HepG2 (cell line): Measurements from ENCODE around the gene HAX1. TPM values are rescaled to one million over a fixed set of nuclear protein-coding genes. Genes with fewer than 3 reads are reported as not detected.

ENCODE experiments used
- ATAC-seq: fragments of 200-7000 bp; cut with Tn5 transposase; 3 replicates; pipeline ENCODE4 v1.9.1; 2020; ENCODE audit warnings: mild to moderate bottlenecking, moderate library complexity
- BruUV-seq: library from RNA; stranded (reverse); fragments of 400-500 nt; replicated peaks from 2 replicates; lab custom pipeline; 2021; lab: Mats Ljungman, UMichigan
- CTCF ChIA-PET: fragments of 300-600 bp; formaldehyde crosslinking; extraction: SDS; loops from one replicate; lab custom pipeline; 2021; ENCODE audit warnings: low total read pairs, inconsistent platforms, low intra/inter-chr PET ratio; lab: Yijun Ruan, JAX
- POLR2A ChIA-PET: fragments of 350-600 bp; sonication (Branson Sonifier 250); formaldehyde crosslinking; loops from one replicate; lab custom pipeline; 2020; ENCODE audit warnings: antibody characterized with exemption, inconsistent platforms; lab: Yijun Ruan, JAX
- DNase-seq: peaks from one replicate; pipeline ENCODE4 v3.0.0-alpha.2; 2015; ENCODE audit warnings: low spot score
- FAIRE-seq: peaks from 3 replicates; lab custom pipeline; 2011; peaks lifted over from hg19 to GRCh38; lab: Jason Lieb, UNC
- H2AFZ ChIP-seq: one replicate; pipeline ENCODE4 v1.6.1; 2011; ENCODE audit warnings: low read length, inconsistent platforms
- H3K27ac ChIP-seq: fragments of 300-600 bp; 3 replicates; pipeline ENCODE4 v1.8.0; 2011; ENCODE audit warnings: mixed run types, mild to moderate bottlenecking, mixed read lengths, low read length, inconsistent platforms; ENCODE audit not compliant: insufficient read depth; ENCODE audit errors: extremely low read length
- H3K27me3 ChIP-seq, 2 experiments: fragments of 200-600 bp in 1 of 2; 2 replicates in 1 of 2; 3 replicates in 1 of 2; pipeline versions ENCODE4 v1.6.0 to v1.8.0; 2011; ENCODE audit warnings: low read length in 2 of 2, mild to moderate bottlenecking in 2 of 2, moderate library complexity in 2 of 2, inconsistent platforms in 1 of 2; ENCODE audit not compliant: insufficient read depth in 2 of 2, control insufficient read depth in 1 of 2
- H3K36me3 ChIP-seq, 2 experiments: fragments of 200-600 bp in 1 of 2; replicated peaks in 1 of 2; 2 replicates in 1 of 2; 3 replicates in 1 of 2; pipeline versions ENCODE4 v1.5.1 to v1.8.0; 2011; ENCODE audit warnings: low read length in 2 of 2, inconsistent platforms in 1 of 2; ENCODE audit not compliant: insufficient read depth in 2 of 2, control insufficient read depth in 1 of 2
- H3K4me1 ChIP-seq: 2 replicates; pipeline ENCODE4 v1.5.1; 2012; ENCODE audit warnings: low read length, inconsistent platforms; ENCODE audit not compliant: insufficient read depth
- H3K4me2 ChIP-seq: 2 replicates; pipeline ENCODE4 v1.6.0; 2011; ENCODE audit warnings: low read depth, low read length, inconsistent platforms
- H3K4me3 ChIP-seq, 3 experiments: fragments of 200-600 bp in 1 of 3; sonication (generic), shearing (Covaris generic) in 1 of 3; replicated peaks in 1 of 3; 2 replicates each; pipeline ENCODE4 v1.5.1; 2011 to 2016; ENCODE audit warnings: low read length in 3 of 3, inconsistent platforms in 2 of 3, low read depth in 2 of 3, mild to moderate bottlenecking in 2 of 3, control low read depth in 1 of 3, mixed read lengths in 1 of 3; ENCODE audit not compliant: insufficient read depth in 1 of 3
- H3K79me2 ChIP-seq: one replicate; pipeline ENCODE4 v1.6.1; 2011; ENCODE audit warnings: low read length, inconsistent platforms; ENCODE audit not compliant: insufficient read depth
- H3K9ac ChIP-seq: 2 replicates; pipeline ENCODE4 v1.6.0; 2011; ENCODE audit warnings: mild to moderate bottlenecking, low read depth, low read length, inconsistent platforms; ENCODE audit not compliant: insufficient read depth
- H3K9me3 ChIP-seq: 2 replicates; pipeline ENCODE4 v1.5.1; 2012; ENCODE audit warnings: mild to moderate bottlenecking, low read length
- H4K20me1 ChIP-seq: 2 replicates; pipeline ENCODE4 v1.6.0; 2011; ENCODE audit warnings: inconsistent platforms, mild to moderate bottlenecking, low read length, moderate library complexity; ENCODE audit not compliant: insufficient read depth
- HOXA9 ChIP-seq: sonication (generic); formaldehyde crosslinking; IDR thresholded peaks from 2 replicates; pipeline ENCODE4 v1.8.1; 2022; ENCODE audit warnings: missing genetic modification reagents, mild to moderate bottlenecking, moderate library complexity, borderline replicate concordance
- NRL ChIP-seq: sonication (generic); formaldehyde crosslinking; IDR thresholded peaks from 2 replicates; pipeline ENCODE4 v1.5.0; 2020; ENCODE audit warnings: missing genetic modification reagents, mild to moderate bottlenecking, moderate library complexity, borderline replicate concordance
- SOX6 ChIP-seq, 2 experiments: fragments of 450-650 bp in 1 of 2; sonication (generic) in 1 of 2; formaldehyde crosslinking in 1 of 2; IDR thresholded peaks; 2 replicates each; pipeline versions ENCODE4 v1.4.0 to v1.6.1; 2017 to 2020; ENCODE audit warnings: antibody characterized with exemption in 1 of 2, mild to moderate bottlenecking in 1 of 2, missing genetic modification reagents in 1 of 2
- TCF7 ChIP-seq: sonication (generic); IDR thresholded peaks from 2 replicates; pipeline ENCODE4 v1.6.1; 2016; ENCODE audit warnings: antibody characterized with exemption, low read depth
- ZNF251 ChIP-seq: sonication (generic); formaldehyde crosslinking; IDR thresholded peaks from 2 replicates; pipeline ENCODE4 v1.9.0; 2021; ENCODE audit warnings: mild to moderate bottlenecking, missing genetic modification reagents
- ZNF317 ChIP-seq: sonication (generic); formaldehyde crosslinking; IDR thresholded peaks from 2 replicates; pipeline ENCODE4 v1.5.0; 2020; ENCODE audit warnings: mild to moderate bottlenecking, missing genetic modification reagents
- ZNF484 ChIP-seq: sonication (generic); formaldehyde crosslinking; IDR thresholded peaks from 2 replicates; pipeline ENCODE4 v1.5.1; 2020; ENCODE audit warnings: mild to moderate bottlenecking, low read depth, missing genetic modification reagents, borderline replicate concordance
- ZSCAN21 ChIP-seq: sonication (generic); formaldehyde crosslinking; IDR thresholded peaks from 2 replicates; pipeline ENCODE4 v1.8.0; 2022; ENCODE audit warnings: mild to moderate bottlenecking, missing genetic modification reagents, moderate library complexity, borderline replicate concordance
- WGBS: methylation state at CpG from one replicate; pipeline ENCODE4 v1.1.6; 2017; ENCODE audit warnings: low lambda C conversion rate; 5-methylcytosine and 5-hydroxymethylcytosine counted together
- in situ Hi-C: cut with HindIII; loops from 2 replicates; pipeline ENCODE4 v1.10.0; 2017; ENCODE audit warnings: low pct_unique_long_range_greater_than_20kb; ENCODE audit not compliant: extremely low pct_ligation_motif_present
- intact Hi-C: fragments of 100-400 bp; cut with micrococcal nuclease; formaldehyde crosslinking; loops from one replicate; pipeline ENCODE4 v1.10.0; 2022; ENCODE audit not compliant: unreplicated experiment
- polyA plus RNA-seq, 8 experiments: library from polyadenylated mRNA; depleted of rRNA in 3 of 8; stranded (reverse) in 7 of 8; unstranded in 1 of 8; fragments of >200 nt; fragmentation: Illumina TruSeq in 4 of 8; extraction: Trizol in 4 of 8; gene quantifications; 2 replicates each; pipeline versions ENCODE4 v1.2.1 to v1.2.3, GENCODE V29; 2011 to 2016; ENCODE audit warnings: low read depth in 4 of 8, missing spikeins in 1 of 8, mixed read lengths in 1 of 8; ENCODE audit not compliant: insufficient read depth in 1 of 8
- total RNA-seq, 5 experiments: library from RNA; depleted of rRNA; stranded (reverse); fragments of >200 nt; fragmentation: Illumina TruSeq; extraction: Trizol; gene quantifications; 2 replicates each; pipeline ENCODE4 v1.2.3, GENCODE V29; 2016; ENCODE audit warnings: low read depth in 1 of 5
- TF ChIP-seq, protein P1 (sequence below): sonication (generic); formaldehyde crosslinking; IDR thresholded peaks from 2 replicates; pipeline ENCODE4 v1.5.1; 2020; ENCODE audit warnings: mild to moderate bottlenecking, missing genetic modification reagents
- TF ChIP-seq, protein P2 (sequence below): IDR thresholded peaks from 2 replicates; pipeline ENCODE4 v1.6.1; 2016

The HAX1 gene
- total and polyA plus RNA-seq, 2 of the 13 experiments (the other 11 are each of a cell fraction or from before 2014, with no cell fraction given): 89.2 to 128 TPM

- TF ChIP-seq ZNF251 (CRISPR knock-in tag) (no peak), ZNF317 (CRISPR knock-in tag) (peak; percentile 100)
- TF ChIP-seq, protein P1, sequence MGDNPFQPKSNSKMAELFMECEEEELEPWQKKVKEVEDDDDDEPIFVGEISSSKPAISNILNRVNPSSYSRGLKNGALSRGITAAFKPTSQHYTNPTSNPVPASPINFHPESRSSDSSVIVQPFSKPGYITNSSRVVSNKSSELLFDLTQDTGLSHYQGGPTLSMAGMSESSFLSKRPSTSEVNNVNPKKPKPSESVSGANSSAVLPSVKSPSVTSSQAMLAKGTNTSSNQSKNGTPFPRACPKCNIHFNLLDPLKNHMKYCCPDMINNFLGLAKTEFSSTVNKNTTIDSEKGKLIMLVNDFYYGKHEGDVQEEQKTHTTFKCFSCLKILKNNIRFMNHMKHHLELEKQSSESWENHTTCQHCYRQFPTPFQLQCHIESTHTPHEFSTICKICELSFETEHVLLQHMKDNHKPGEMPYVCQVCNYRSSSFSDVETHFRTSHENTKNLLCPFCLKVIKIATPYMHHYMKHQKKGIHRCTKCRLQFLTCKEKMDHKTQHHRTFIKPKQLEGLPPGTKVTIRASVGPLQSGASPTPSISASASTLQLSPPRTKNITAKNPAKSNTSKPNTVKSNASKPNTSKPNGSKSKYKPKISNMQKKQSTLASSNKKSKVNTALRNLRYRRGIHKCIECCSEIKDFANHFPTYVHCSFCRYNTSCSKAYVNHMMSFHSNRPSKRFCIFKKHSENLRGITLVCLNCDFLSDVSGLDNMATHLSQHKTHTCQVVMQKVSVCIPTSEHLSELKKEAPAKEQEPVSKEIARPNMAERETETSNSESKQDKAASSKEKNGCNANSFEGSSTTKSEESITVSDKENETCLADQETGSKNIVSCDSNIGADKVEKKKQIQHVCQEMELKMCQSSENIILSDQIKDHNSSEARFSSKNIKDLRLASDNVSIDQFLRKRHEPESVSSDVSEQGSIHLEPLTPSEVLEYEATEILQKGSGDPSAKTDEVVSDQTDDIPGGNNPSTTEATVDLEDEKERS: peak; percentile 98
- Histone ChIP-seq H3K36me3 (no peaks in the 10 kb centered on the region), H3K27ac (no peak overlapping the region), H3K9me3 (peaks cover 16% of the 10 kb centered on the region), H3K27me3 (0 out of 5 replicates have a peak, but pooled peaks cover 0 to 3% of the 10 kb centered on the region in 2 experiments), H3K4me1 (no peaks in the 10 kb centered on the region), H3K79me2 (no peaks in the 10 kb centered on the region), H3K4me2 (no peak overlapping the region), H3K9ac (no peak overlapping the region), H4K20me1 (no peaks in the 10 kb centered on the region), H2AFZ (no peak overlapping the region), H3K4me3 (no peak overlapping the region)
- ChIA-PET POLR2A (no interaction called here), CTCF (no interaction called here)
- WGBS: 26% methylated on average over 8 of the region's 8 CpGs
- ATAC-seq: no peak
- intact Hi-C loops (no loop called here), in situ Hi-C loops (no loop called here)
- no TSS peak for BruUV-seq
- no peak for DNase-seq
- FAIRE-seq: no peak
Observed at GRCh38 chr1:154295408-154296235, 23.2 kb downstream of the HAX1 start.

DNA sequence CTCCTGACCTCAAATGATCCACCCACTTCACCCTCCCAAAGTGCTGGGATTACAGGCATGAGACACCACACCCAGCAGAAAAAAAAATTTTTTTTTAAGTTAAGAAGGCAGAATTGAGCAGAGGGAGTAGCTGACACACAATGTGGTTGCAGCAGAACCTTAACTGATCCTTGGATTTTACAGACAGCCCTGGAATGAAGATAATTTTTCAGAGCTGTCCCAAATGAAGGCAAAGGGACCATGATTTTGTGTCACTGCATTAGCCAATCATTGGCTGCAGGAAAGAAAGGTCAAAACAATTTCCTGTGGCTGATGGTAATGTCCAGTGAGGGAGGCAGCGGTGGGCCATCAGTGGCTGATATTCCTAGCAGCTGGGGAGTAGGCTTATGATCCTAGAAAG, 29.2 kb downstream of the HAX1 start:
- FAIRE-seq (no peak), ATAC-seq (no peak), DNase-seq (no peak)
- H3K9ac ChIP-seq: no peak overlapping the region
- no peak overlapping the region for H3K4me3 ChIP-seq
- H3K79me2 ChIP-seq: no peaks in the 10 kb centered on the region
- intact Hi-C loops (no loop called here), in situ Hi-C loops (no loop called here)
- H2AFZ ChIP-seq: no peak overlapping the region
- ChIA-PET POLR2A (no interaction called here), CTCF (no interaction called here)
- no peaks in the 10 kb centered on the region for H3K4me1 ChIP-seq
- no TSS peak for BruUV-seq
- H3K27me3 ChIP-seq: no peaks in the 10 kb centered on the region
- no peaks in the 10 kb centered on the region for H3K9me3 ChIP-seq
- H3K27ac ChIP-seq: no peak overlapping the region
- TF ChIP-seq ZSCAN21 (CRISPR knock-in tag) (no peak), ZNF484 (CRISPR knock-in tag) (no peak), NRL (CRISPR knock-in tag) (no peak), HOXA9 (no peak), SOX6 (IDR thresholded peaks at IDR 0.05) (no peak), SOX6 (CRISPR knock-in tag; IDR thresholded peaks at IDR 0.05) (no peak), TCF7 (no peak)
- TF ChIP-seq, protein P2, sequence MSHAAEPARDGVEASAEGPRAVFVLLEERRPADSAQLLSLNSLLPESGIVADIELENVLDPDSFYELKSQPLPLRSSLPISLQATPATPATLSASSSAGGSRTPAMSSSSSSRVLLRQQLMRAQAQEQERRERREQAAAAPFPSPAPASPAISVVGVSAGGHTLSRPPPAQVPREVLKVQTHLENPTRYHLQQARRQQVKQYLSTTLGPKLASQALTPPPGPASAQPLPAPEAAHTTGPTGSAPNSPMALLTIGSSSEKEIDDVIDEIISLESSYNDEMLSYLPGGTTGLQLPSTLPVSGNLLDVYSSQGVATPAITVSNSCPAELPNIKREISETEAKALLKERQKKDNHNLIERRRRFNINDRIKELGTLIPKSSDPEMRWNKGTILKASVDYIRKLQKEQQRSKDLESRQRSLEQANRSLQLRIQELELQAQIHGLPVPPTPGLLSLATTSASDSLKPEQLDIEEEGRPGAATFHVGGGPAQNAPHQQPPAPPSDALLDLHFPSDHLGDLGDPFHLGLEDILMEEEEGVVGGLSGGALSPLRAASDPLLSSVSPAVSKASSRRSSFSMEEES (CRISPR knock-in tag): no peak
- H3K4me2 ChIP-seq: no peak overlapping the region
- H3K36me3 ChIP-seq: no peaks in the 10 kb centered on the region
- H4K20me1 ChIP-seq: no peaks in the 10 kb centered on the region
- WGBS: 63% methylated on average over 1 of the region's 1 CpG
